Activated CD8-positive, alpha-beta memory T cell treated with anti-CD3 and anti-CD28 coated beads for 24 hours (primary cell): Measurements from ENCODE around the gene CNKSR3.

Experiments used
- DNase-seq: peaks from one replicate; pipeline ENCODE4 v3.0.0-alpha.2; 2020

CNKSR3 gene

DNA sequence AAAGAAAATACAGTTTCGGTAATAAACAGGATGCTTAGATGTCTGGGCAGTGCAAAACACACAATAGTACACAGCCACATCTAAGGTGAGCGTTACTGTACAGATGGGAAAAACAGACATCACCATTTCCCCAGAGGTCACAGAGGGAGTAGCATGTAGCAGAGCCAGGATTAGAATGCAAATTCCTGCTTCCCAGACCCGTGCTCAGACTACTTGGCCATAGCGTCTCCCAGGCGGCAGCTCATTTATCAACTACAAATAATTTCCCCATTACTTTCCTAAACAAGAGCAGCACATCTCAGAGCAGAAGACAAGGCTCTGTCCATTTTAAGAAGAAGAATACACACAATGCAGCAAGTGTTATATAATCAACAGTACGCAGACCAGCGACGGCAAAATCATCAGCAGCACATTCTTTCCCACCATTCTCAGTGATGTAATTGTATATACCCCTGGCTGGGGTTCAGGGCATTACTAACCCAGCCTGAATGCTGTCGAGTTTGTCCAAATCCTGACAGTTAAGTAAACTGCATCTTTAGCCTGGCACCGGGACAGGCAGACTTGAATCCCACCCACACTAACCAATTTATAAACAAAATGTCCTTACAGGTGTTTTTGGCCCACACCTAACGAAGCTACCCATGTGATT lies 61.9 kb downstream of the CNKSR3 start:
- DNase-seq = no peak

DNA sequence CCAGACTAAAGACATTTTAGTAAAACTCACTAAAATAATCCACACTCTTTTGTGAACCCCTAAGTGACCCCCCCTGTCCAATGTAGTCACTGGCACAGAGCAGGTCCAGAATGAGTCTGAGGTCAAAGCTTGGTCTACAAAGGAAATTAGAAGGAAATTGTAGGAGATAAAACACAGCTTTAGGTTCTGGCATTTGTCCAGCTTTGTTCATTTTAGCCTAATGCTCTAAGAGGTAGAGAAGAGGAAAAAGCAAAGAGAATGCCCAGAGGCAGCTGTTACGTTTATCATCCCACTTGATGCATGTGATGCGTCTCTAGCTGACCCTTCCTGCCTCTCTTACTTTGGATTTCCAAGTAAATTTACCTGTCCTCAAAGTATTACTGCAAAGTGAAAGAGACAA lies 62.5 kb downstream of the CNKSR3 start:
- DNase-seq = no peak

DNA sequence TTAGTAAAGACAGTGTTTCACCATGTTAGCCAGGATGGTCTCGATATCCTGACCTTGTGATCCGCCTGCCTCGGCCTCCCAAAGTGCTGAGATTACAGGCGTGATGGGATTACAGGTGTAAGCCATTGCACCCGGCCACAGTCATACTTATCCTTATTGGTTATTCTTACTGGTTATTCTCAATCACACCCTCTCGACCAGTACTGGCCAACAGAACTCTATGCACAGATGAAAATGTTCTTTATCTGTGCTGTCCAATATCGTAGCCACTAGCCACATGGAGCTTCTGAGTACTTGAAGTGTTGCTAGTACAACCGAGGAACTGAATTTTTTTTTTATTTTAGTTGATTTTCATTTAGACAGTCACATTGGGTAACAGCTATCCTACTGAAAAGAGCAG lies 63.5 kb downstream of the CNKSR3 start:
- DNase-seq = no peak

DNA sequence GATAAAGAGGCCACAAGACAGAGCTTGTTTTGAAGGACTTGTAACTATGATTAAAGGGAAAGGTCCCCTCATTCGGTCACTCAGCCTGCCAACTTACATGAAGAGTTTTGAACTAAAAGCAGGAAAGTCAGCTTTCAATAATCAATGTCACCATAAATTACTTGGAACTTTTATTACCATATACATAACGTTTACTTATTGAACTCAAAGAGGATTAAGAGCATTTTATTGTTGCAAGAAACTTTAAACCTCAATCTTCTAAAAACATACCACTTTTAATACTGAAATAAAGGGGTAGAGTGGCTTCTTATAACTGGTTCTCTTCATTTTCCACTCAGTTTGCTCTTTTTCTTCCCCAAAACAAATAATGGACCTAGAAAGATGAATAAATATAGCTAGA lies 65.1 kb downstream of the CNKSR3 start:
- no peak for DNase-seq

DNA sequence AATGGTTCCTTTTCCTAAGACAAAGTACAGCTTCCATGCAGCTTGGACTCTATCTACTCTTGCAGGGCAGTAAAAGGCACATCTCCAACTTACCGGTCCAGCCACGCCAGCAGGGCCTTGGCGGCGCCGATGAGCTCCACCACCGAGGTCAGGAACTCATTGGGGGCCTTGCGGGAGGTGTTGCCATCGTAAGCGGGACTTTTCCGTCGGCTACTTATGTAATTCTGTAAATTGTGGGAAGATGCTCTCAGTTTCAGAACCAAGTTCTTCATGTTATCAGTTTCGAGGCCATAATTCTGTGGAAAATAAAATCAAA lies 68.5 kb downstream of the CNKSR3 start:
- DNase-seq = no peak

DNA sequence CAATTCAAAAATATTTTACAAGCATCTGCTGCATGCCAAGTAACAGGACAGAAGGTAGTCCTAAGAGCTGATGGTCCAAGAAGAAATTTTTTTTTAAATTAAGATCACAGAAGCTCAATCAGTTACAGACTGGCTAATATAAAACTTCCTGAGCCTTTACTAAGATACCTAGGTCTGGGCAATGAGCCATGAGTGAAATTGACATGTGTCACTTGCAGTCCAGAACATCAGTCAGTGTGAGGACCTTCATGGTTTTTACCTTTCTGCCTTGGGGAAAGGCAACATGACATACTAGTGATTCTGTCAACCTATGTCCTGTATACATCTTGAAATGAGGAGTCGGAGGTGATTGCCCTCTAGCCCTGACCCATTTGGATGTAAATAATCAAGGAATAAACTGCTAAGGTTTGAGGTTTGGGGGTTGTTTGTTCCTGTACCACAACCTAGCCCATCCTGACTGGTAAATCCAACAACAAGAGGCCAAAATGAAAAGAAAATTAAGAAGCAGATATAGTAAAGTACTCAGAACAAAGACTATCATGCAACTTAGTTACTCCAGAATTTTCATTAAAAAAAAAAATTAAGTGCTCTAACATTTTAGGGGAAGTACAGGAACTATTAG lies 70.0 kb downstream of the CNKSR3 start:
- no peak for DNase-seq

DNA sequence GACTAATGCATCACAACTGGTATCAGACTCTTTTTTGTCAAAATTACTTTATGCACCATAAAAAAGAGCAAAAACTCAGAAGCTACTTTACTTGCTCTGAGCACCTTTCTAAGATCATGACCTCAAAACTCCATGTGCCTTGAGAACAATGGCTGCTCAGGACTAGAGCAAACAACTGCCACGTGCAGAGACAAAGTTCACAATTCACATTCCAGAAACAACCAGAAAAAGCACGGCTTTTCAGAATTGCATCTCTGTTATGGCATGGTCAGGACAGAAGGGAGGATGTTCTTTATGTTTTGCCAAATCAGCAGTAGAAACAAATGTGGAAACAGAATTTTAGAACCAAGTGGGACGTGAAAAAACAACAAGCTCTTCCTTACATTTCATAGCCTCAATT lies 70.5 kb downstream of the CNKSR3 start:
- DNase-seq = no peak

DNA sequence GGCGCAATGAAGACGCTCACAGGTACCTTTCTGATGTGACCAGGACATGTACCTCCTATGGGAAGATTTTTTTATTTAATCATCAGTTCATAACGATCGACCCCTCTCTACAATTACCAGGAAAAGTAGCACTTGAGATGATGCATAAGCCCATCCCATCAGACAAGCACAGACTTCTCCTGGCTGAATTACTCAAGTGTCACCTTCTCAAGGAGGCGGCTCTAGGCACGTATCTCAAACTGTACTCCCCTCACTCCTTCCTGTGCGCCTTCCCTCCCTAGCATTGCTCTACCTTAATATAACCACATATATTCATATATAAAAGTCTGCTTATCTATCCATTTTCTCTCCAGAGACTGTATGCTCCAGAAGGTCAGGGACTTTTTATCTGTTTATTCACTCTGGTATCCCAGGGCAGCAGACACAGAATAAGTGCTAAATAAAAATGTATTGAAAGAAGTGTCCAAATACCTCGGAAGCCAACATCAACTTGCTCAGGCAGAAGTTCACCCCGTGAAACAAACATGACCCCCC lies 71.5 kb downstream of the CNKSR3 start:
- no peak for DNase-seq

DNA sequence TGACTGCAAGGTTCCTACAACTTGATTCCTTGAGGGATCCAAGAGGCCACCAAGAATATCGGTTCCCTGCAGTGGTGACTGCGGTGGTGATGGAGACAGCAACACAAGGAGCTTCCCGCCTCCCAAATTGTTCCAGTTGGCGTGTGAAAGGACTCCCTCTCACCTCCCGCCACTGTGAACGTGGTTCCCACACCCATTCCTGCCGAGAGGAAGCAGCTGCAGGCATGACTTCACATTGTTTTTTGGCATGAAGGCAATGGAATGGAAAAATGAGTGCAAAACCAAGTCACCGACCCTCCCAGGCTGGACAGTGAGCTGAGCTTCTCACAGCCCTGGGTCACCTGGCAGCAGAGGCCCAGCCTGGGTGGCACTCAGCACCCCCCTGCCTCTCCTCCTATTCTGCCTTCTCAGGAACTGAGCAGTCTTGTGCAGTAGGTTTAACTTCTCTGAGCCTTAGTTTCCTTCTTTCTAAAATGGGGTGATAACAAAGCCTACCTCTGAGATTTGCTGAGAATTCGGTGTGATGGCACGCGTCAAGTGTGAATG lies 75.0 kb downstream of the CNKSR3 start:
- DNase-seq = no peak

DNA sequence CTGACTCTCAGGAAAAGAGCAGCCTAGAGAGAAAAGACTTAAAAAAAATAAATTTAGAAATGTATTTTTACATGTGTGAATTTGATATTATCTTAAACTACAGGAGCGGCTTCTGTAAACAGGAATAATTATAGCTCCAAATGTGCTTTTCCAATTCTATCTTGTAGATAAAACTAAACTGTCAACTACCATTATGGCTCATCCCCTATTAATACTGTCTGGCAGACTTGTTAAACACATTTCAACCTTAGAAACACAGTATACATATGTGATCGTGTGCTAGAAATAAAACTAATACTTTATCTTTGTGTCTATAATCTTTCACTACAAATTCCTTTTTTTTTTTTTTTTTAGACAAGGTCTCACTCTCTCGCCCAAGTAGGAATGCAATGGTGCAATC lies 75.8 kb downstream of the CNKSR3 start:
- no peak for DNase-seq

DNA sequence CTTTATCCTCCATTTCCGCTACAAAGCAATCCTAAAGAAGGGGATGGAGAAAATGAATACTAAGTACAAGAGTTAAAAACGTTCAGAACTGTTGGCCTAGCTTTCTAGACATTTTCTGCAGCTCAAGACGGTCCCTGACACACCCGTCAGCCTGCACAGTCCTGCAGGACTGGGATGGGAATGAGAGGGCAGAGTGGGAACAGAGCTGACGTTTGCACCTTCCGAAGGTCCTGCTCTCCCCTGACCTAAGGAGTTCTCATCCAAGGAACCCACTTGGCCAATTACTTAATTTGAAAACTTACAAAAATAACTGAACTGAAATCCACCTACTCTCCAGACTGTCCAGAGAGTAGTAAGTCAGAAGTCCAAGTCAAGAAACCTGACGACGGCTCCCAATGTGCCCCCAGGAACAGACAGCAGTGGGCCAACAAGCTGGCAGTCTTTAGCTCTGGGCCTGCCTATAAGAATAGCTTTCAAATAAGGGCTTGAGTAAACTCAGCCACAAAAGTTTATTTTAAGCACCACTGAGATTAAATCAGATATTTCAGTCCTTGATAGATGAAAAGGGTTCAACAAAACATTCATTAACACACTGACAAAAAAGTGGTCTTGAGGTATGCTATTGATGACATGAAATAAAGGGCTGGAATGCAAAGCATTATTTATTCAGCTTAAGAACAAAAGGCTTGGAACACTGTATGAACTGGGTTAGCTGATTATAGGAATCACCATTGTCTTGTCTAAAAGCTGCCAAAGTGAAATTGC lies 76.8 kb downstream of the CNKSR3 start:
- DNase-seq = no peak

DNA sequence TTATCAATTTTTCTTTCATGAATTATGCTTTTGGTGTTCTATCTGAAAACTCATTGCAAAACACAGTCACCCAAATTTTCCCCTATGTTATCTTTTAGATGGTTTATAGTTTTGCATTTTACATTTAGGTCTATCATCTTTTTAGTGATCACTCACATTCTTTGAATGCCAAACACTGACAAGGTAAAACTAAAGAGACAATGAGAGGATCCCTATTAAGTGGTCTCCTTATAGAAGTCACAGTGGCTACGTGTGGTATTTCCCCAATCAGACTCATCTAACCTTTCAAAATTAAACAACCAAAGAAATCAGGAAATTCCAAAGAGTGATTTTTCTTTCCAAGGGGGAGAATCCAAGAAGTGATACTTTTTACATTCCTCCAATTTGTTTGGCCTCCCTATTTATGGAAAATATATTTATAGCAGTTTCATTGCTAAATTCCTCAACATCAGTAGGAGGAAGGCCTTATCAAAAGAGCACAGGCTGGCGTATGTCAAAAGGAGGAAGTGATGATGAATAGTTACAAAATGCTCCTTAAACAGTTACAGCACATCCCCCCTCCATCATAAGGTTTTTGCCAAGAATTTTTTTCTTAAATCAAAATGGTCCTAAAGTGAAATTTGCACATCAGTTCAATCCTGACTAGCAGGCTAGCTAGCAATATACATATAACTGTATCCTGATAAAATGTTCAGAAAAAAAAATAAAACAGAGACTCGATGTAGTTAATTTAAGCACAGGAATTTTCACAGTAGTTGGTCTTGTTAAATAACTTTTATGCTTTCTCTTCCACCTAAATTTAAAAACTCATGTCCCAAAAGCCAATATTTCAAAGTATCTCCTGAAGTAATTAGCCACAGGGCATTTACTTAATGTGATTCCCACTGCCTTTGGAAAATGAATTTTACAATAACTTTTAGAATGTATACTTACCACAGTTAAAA lies 77.7 kb downstream of the CNKSR3 start:
- DNase-seq = no peak

DNA sequence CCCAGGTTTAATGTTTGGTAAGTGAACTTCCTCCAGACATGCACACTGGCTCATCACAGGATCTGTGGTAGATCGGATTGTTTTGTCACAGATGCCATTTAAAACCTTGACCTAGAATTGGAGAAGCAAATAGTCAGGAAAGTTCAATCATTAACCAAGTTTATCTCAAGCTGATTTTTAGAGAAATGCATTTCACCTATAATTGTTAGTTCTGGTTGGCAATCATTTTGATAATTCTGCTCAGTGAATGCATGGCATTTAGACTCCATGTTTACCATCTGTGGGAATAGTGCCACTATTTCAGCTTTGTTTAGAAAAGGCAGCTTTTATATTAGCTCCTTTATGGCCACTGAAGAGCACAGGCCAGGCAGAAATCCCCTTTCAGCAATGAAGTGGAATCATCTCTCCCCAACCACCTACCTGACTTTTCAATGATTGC lies 80.0 kb downstream of the CNKSR3 start:
- no peak for DNase-seq

DNA sequence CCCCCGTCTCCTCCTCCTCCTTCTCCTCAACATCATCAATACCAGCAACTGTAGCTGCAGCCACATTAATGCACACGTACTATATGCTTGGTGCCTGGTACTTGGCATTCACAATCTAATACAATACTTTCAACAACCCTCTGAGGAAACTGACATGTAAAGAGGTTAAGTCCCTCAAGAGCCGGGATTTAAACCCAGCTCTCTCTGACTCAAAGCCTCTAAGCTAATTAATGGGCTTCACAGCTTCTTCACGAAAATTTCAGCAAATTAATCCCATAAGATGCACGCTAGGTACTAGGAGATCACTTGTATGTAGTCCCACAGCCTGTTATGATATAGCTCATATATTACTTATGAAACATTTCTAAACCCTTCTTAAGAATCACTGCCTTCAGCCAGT lies 80.8 kb downstream of the CNKSR3 start:
- no peak for DNase-seq

DNA sequence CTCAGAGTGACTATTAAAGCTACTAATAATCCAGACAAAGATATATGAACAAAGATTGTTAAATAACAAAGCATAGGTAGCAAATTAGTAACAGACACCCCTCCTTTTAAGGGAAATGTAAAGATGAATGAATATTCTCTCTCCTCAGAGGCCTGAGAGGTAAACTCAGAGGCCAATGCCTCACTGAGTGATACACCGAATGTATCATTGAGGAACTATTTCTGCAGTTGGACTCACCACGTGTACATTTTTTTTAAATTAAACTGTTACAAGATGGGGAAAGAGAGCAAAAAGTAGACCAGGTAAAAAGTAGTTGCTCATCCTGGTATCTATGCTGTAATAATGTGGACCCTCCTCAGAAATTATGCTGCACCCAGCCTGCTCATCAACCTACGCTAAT lies 81.6 kb downstream of the CNKSR3 start:
- no peak for DNase-seq

DNA sequence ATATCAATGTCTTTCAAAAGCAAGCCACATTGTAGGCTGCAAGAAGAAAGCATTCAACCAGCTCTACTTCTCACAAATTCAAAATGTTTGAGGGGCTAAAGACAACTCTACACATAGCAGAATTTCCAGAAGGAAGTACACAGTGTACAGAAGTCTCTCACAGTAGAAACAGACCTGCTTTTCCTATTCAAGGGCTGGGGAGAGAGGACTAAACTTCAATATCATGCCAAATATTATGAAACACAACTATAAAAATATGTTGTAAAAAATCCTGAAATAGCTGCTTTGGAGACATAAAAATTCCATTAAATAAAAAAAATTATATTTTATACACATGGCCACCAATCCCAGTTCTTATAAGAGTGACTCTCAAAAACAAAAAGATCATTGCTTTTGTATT lies 83.0 kb downstream of the CNKSR3 start:
- no peak for DNase-seq

DNA sequence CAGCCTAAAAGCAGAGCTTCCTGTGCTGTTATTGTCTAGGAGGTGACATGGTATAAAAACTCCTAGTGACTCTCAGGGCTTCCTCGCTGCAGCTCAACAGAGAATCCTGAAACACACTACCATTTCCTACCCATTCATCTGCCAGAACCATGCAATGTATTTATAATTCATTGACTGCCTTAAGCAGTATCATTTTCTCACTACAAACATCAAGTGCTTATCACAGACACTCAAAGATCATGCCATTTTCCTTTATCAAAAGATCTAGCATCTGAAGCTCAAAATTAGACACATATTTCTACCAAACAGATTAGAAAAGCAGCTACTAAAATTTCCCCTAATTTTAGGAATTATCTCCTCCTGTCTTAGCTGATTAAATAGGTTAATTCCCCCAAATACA lies 83.5 kb downstream of the CNKSR3 start:
- no peak for DNase-seq

DNA sequence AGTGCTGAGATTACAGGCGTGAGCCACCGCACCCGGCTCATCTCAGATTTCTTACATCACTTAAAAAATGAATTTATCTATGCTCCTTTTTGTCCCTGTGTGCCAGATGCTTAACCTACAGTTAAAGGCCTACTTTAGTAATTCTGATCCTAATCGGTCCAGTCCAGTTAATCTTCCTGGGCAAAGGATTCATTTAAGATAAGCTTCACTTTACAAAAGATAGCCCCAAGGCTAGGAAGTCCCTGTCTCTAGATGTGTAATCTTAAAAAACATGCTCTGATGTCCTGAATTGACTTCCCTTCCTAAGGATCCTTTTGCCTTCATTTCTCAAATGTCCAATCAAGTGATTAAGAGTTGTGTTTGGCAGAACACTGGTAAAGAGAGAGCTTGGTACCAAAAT lies 85.5 kb downstream of the CNKSR3 start:
- DNase-seq = no peak

DNA sequence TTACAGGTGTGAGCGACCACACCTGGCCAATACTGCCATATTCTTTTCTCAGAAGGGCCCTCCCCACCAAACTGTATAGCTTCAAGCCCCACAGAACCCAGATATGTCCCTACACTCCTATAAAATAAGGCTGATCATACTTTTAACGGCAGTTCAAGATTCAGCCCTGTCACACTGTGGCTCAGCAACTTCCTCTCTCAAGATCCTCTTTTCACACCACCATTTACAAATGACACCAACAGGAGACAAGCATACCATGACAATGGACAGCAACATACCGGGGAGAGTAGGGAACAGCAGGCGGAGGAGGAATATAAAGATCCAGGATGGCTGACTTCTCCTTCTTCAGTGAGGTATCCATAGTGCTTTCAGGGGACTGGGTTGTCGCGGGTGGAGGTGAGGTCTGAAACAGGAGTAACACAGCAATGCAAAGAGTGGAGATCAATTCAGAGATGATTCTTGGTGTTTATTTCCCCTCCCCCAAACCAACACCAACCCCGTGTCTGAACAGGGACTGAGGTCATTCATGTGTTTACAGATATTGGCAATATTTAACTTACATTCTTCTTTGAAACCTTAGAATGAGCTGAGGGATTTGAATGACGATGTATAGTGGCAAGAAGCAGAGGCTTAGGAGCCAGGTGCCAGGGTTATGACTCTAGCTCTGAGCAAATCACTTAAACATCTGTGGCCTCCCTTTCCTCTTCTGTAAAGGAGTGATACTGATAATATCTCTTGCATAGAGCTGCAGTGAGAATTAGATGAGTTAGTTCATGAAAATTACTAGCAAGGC lies 96.3 kb downstream of the CNKSR3 start:
- DNase-seq = no peak

DNA sequence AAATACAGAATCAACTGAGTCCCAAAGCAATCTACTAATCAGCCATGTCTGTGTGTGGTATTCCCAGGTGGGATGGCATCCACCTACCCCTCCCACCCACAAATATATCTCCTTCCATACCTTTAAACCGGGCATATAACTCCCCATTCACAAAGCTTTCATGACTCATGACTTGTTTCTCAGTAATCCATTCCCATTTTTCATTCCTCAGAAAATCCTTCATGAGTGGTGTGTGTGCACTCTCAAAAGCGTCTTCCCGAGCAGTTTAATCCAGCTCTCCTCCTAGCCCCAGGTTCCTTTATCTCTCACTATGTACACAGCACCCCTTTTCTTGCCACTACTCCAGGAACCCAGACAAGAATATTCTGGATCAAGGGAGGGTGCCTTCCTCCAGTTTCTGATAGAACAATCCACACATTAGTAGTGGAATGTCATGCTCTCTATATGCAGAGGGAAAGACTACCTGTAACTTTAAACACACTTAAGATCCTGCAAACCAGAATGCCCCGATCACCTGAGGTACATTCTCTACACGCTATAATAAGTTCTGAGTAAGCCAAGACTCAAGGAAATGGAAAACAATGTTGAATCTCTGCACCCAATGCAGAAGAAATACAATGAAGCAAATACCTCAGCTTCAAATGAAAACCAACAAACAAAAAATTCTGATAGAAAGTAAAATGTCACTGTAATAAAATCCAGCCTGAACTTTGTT lies 98.2 kb downstream of the CNKSR3 start:
- no peak for DNase-seq

DNA sequence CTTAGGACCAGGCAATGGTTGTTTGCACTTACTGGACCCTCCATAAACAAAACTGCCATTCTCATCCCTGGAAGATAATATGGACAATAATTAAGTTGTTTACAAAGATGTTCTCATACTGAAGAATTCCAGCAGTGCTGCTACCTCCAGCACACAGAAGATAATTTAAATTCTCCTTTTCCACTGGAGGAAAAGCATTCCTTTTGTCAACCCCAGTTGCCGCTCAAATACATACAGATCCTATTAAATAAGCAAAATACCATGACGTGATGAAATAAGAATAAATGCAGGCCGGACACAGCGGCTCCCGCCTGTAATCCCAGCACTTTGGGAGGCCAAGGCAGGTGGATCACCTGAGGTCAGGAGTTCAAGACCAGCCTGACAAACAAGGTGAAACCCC lies 99.4 kb downstream of the CNKSR3 start:
- DNase-seq = no peak
